NCI-H1092 (cell line): ENCODE data around the gene CD34.

Experiments used
- DNase-seq: peaks from one replicate; lab custom pipeline; 2025; lab: John Stamatoyannopoulos, UW

The CD34 gene

DNA sequence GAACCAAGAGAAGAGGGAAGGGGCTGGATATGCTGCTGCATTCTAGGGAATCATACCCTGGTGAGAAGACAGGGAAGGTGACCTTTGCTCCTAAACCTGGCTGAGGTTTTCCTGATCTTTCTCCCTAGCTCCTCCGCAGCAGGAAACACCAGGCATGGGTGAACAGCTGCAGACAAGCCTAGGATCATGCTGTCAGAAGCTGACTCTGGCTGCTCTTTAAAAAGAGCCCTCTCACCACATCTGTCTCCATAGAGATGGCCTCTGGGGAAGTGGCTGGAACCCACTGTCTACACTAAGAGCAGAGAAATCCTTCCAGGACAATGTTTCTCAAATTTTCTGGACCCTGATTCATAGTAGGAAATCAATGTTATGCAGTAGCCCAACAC is 57.6 kb downstream of the CD34 start:
- no peak for DNase-seq

DNA sequence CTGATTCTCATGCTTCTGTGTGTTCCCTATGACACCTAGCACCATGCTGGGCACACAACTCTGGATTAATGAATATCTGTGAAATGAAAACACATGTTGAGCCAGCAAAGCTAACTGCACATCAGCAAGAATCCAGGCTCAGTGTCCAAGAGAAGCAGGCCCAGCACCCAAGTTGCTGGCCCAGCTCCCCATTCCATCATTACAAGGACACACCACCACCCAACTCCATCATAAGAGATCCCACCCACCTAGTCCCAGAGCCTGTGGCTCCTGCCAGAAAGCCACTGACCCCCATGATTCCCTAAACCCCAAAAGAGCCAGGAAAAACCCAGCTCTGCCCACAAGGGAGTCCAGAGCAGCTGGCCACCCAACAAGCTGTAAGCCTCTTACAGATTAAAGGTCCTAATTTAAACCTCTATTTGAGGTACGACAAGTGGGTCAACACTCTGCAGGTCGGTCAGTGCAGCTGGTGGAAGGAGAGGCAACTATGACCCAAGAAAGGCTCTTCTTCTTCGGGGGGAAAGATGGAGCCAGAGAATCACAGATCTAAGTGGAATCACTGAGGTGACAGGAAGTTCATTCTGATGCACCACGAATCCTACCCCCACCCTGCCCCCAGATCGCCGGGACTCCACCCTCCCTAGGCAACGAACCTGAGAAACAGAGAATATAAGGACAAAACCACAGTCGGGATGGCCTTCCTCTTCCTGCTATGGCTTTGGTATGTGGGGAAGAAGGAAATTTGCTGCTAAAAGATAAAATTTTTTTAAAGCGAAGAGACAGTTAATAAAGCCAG is 58.2 kb downstream of the CD34 start:
- no peak for DNase-seq

DNA sequence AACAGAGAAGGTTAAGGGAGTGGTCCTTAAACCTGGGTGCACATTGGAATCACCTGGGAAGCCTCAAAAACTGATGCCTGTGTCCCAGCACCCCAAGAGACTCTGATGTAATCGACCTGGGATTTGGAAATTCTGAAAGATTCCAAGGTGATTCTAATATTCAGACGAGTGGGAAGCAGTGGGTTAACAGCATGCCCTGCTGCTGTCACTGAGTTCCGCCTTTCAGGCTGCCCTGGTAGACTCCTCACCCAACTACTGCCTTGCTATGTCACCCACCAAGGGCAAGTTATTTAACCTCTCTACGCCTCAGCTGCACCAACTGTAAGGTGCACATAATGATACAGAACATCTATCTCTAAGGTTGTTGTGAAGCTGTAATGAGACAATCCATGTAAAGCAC is 59.2 kb downstream of the CD34 start:
- no peak for DNase-seq

DNA sequence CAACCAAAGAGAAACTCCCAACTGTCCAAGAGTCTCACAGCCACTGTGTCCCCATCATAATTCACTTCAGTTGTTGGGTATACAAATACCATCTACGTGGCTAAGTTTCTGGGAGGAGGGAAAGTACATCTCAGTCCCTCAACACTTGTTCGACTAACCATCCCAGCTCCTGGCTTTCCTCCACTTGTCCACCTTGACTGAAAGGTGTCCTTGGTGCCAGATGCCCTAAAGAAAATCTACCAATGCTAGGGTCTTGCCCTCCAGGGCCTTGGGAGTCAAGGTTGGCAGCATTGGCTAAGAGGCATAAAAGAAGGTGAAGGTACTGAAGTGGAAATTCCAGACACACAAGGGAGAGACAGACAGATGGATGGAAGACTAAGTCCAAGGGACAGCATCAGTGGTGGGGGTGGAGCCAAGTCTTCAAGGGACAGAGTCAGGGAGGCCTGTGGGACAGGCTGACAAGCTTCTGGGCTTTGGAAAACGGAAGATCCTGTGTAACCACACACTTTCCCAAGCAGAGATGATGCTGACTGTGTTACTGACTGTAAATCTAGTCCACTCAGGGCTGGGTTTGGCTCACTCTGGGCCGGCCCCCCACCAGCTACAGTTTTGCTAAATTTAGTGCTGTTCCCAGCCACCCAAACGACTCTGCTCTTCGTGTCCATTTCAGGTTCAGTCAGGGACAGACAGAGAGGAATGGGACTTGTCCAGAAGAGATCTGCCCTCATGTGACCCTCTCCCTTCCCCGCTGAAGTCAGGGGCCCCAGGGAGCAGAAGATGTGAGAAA is 60.1 kb downstream of the CD34 start:
- no peak for DNase-seq

DNA sequence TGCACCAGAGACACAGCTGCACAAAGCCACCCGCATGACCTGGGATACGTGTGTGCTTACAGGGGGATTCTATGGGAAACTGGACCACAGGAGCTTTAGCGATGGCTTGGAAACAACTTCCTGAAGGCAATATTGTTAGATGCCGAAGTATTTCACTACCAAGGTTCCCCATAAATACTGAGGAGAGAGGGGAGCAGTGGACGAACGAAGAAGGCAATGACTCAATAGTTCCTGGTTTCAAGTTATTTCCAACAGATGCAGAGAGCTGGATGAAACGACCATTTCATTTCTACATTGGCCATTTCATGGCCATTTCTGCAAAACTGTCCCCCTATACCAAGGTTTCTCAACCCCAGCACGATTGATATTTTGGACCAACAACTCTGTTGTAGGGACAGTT is 61.3 kb downstream of the CD34 start:
- no peak for DNase-seq

DNA sequence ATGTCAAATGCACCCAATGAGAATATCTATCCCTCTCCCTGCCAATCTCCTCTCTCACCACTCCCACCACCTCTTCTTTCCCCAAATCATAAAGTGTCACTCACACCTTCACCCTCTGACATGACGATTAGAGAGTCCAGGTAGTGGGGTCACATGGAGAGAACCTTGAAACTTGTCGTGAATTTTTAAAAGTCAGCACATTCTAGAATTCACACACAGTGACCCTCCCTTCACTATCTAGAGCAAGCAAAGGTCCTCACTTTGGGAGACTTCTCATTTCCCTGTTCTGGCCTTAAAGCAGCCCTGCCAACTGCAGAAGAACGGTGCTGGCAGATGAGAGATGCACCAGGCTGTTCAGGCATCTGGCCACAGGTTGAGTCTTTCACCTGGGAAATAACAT is 61.9 kb downstream of the CD34 start:
- DNase-seq = no peak

DNA sequence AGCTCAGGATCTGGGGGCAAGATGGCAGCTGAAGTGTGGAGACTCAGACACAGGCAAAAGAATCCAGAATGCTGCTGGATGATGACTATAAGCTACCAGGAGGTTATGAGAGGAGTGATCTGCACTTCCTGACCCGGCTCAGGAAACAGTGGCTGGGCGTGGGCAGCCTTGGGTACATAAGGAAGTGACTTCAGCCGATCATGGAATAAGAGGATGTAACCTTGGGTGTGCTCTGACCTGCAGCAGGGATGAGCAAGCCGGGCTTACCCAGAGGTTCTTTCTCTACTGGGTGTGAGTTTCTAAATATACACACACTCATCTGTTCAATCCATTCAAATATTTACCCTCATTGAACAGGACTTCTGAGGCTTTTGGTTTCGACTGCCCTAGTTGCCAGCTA is 62.7 kb downstream of the CD34 start:
- no peak for DNase-seq

DNA sequence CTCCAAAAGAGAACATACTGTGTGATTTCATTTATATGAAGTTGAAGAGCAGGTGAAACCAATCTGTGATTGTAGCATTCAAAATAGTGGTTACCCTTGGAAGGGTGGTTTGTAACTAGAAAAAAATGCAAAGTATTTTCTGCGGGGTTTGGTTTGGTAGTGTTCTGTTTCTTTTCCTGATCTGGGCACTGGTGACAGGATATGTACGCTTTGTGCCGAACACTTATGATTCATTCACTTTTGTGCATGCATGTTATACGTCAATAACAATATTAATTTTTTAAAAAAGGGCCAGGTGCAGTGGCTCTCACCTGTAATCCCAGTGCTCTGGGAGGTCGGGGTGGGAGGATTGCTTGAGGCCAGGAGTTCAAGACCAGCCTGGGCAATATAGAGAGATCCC is 63.8 kb downstream of the CD34 start:
- DNase-seq = no peak

DNA sequence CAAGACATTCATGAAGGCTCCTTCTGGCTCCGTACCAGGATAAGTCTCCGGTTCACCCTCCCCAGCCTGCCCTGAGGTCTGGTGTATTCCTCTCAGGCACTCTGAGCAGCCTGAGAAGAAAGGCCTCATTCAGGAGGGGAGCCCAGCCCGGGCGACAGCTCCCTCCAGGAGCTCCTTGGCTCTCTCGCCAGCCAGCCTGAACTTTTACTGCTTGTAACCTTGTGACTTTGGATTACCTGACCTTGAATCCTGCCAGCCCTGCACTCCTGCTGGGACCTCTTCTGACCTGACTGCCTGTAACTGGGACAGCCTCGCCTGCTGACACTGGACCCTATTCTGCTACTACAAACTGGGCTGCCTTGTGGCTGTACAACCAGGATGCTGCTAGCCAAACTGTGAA is 65.8 kb downstream of the CD34 start:
- no peak for DNase-seq

DNA sequence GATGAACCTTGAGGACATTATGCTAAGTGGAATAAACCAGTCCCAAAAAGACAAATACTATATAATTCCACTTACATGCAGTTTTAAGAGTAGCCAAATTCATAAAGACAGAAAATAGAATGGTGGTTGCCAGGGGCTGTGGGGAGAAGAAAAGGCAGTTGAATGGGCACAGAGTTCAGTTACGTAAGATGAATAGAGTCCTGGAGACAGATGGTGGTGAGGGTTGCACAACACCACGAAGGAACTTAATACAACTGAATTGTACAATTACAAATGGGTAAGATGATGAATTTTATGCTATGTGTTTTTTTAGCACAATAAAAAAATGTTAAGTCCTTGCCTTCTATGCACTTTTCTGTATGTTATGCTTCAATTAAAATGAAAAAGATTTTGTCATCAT is 66.6 kb downstream of the CD34 start:
- DNase-seq = no peak

DNA sequence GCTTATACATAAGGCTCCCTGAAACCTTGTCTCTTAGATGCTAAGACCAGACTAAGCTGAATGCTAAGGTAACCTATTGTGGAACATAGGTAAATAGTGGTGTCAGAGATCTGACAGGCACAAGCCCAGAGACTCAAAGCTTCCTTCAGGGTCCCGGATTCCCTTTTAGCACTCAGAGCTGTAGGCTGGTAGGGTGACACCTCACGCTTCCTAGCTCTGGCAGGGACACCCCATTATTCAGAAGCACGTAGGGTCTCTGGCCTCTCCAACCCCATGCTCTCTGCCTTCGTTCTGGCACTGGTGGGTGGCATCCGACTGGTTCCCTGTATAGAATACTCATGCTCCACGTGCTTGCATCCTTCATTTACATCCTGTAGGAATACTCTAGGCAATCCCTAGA is 68.4 kb downstream of the CD34 start:
- DNase-seq = no peak

DNA sequence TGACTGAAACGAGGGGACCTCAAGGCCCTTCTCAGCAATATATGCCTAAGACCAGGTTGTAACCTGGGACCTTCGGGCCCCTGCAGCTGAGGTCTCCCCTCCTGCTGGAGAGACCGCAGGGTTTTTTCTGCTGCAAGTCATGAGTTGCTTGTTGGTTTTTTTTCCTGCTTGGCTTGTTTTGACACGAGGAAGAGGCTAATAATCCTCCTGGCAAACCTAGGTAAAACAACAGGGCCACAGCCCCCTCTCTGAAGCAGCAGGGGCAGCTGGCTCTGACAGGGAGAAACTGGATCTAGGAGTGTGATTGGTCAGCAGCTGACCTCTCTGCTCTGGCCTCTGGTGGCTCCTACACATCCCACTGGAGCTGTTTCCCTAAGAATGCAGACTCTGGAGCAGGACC is 69.0 kb downstream of the CD34 start:
- DNase-seq = no peak

DNA sequence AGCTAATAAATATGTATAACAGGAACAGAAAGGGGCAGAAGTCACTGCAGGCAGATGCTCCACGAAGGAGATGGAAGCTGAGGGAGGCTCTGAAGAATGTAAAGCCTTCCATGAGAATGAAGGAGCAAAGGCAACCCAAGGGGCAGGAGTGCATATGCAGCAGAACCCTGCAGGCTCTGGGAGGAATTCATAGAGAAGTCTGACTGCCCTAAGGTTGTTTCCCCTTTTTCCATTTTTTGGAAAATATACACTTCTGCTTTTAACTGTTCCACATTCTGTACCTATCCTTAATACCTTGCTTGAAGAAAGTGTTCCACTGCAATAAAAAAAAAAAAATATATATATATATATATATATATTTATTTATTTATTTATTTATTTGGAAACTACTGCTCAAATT is 69.6 kb downstream of the CD34 start:
- no peak for DNase-seq

DNA sequence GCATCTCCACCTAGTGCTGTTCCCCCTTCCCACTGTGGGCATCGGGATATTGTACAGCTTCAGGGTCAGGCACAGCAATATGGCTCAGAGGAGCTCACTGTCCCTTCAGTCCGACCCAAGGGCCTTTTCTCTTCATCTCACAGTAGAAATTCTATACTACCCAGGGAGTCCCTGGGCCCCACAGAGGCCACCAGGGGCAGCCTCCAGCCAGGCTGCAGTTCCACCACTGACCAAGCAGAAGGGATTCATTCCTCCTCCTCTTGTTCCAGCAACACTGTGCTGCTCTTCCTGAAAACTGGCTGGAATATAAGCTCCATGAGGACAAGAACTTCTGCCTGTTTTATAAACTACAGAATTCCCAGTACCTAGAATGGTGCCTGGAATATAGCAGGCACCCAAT is 70.5 kb downstream of the CD34 start:
- DNase-seq = no peak

DNA sequence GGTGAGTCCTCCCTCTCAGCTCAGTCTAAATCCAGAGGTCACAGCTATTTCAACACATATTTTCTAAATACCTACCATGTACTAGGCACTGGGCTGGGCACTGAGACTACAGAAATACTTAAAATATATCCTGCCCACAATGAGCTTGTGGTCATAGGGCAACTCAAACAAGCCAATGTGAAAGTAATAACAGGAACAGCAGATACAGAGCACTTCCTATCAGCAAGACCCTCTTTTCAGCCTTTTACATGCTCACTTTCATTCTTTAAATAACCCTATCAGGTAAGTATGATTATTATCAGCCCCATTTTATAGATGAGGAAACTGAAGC is 71.9 kb downstream of the CD34 start:
- DNase-seq = no peak

DNA sequence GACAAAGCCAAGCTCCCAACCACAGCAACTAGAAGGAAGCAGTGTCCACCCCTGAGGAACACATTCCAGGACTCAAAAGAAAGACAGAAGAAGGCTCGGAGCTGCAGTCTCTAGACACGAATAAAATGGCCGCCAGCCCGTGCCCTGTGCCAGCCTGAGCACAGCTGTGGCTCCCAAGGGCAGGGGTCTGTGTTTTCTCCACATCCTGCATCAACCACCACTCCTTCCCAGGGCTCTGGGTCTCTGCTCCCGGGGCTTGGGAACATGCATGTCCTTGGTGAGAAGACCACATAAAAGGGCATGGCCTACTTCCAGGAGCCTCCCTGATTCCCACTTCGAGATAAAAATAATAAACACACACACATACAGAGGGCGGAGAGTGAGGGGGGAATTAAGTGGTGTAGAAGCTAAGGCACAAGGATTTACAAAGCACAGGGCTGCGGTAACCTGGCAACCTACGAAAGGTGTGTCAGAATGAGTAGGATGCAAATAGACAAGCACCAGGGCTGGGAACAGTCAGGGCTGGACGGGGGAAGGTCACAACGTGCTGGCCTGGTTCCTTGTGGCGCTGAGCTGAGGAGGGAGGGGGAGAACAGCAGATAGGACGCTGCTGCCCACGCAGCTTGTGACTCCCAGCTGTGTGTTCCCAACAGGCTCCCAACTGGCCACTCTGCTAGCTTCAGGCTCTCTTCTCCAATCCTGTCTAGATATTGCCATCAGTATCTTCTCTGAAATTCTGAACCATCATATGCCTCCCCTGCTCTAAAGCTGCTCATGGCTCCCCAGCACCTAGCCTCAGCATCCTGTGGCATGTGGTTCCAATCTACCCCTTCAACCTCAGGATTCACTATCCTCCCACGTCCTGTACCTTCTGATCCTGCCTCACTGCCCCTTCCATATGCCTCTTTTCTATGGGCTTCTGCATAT is 72.5 kb downstream of the CD34 start:
- DNase-seq = no peak

DNA sequence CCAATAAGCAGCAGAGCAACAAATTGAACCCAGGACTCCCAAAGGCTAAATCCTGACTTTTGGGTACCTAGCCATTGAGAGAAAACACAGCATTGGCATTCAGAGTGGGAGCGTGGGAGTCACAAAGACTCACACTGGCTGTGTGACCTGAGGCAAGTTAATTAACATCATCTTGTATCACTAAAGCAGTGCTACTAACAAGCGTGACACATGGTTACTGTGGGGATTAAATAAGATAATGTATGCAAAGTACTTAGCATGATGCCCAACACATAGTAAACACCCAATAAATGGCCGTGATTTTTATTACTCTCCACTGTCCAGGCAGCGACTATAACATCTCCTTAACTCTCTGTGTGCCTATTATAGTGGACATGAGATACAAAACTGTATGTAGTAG is 73.3 kb downstream of the CD34 start:
- no peak for DNase-seq

DNA sequence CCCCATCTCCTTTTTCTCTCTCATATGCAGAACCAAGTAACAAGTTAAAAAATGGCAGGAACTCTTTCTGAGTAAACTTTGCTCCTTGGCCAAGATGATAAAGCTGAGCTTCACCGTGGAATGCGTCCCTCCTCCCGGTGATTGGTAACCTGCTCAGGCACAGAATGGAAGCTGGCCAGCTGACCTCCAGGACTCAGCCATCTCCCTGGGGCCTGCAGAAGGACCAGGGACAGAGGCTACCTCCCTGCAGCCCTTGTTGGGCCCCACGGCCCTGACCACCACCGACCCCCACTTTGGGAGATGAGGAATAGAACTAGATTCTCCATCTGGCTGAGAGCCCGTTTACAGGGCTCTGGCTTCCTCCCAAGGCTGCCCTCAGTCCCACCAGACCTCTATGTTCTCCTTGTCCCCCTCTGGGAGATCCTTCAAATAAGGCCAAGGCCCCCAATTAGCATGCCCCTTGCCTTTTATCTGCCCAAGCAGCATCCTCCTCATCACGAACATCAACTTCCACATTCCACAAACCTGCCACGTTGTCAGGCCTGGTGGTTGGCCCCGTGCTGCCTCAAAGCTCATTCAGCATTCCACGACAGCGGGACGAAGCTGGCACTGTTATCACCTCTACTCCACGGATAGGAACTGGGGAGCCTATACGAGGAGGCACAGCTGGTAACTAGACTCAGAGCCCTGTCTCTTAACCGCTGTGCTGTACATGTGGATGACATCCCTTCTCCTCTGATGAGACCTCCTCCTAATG is 74.2 kb downstream of the CD34 start:
- no peak for DNase-seq

DNA sequence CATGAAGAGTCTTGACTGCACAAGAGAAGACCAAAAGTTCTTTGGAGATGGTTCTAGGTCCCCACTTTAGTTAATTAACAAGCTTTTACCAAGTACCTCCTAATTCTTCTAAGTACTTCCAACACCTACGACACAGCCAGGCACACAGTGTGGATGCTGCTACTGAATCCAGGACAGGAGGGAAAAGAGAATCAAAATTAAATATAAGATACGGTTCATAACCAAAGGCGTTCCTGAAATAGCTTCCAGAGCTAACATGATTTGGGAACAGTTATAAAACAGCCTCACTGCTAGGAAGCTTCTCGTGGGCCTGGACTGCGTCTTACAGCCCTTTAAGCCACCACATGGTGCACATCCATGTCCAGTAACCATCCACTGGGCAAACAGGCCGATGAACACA is 75.0 kb downstream of the CD34 start:
- no peak for DNase-seq

DNA sequence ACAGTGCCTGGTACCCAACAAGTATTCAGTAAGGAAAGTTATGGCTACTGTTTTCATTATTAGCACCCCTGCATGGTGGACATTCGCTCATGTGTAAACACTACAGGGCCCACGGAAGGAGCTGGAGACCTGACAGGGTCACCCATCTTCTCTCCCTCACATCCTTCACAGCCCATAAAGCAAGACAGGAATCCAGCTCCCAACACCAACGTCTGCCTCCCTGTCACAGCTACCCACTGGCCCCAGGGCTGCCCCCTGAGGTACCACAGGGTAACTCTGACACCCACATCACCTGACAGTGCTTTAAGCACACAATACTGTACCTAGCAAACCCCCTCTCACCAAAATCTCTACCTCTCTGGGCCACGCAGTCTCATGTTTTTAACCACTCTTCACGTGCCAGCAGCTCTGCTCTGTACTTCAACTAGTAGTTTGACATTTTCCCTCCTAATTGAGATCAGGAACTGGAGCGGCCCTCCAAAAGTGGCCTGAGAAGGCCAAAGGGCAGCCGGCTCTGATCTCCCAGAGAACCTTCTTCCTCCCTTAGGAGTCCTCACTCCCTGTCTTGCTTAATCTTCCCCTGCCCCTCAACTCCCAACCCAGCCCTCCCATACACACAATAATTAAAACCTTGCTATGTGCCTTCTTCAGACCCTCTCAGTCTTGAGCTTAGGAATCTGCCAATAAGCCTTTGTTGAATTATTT is 76.8 kb downstream of the CD34 start:
- no peak for DNase-seq

DNA sequence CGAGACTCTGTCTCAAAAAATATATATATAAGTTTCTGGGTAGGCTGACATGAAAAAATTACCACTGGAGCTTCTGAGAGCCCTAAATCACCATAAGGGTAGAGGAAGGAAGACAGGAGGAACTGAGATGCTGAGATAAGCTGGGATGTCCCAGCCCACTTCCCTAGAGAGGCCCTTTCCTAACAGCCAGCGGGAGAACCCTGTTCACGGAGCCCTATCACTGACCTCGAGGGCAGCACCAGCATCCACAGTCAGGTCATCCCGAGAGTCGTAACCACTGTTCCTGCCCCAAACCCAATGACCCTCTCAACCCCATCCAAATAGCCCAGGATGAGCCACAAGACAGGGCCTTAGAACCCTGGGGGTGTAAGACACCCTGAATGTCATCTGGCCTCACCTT is 77.5 kb downstream of the CD34 start:
- no peak for DNase-seq
